Stomach (tissue), 9 donors: Measurements from ENCODE around the gene TTLL1. TPM values are rescaled to one million over a fixed set of nuclear protein-coding genes. Genes with fewer than 3 reads are reported as not detected.

ENCODE experiments used
- DNase-seq, 2 donors: peaks; one replicate each; pipeline versions ENCODE4 v3.0.0 to v3.0.0-alpha.2; 2013 to 2019
- H3K27ac ChIP-seq, 5 donors: fragments of 200-600 bp in 4 of 5; sonication (generic) in 4 of 5; one replicate each; pipeline ENCODE4 v1.5.1; 2013 to 2019; ENCODE audit warnings: mild to moderate bottlenecking in 1 of 5, moderate library complexity in 1 of 5
- H3K27me3 ChIP-seq, 3 donors: fragments of 200-600 bp; sonication (generic); one replicate each; pipeline ENCODE4 v1.5.1; 2017 to 2019; ENCODE audit warnings: mixed run types in 1 of 3
- H3K36me3 ChIP-seq, 4 donors: fragments of 200-600 bp; sonication (generic); 1 replicate in 3 of 4; 2 replicates in 1 of 4; pipeline ENCODE4 v1.5.1; 2016 to 2019
- H3K4me1 ChIP-seq, 4 donors: fragments of 200-600 bp; sonication (generic); one replicate each; pipeline ENCODE4 v1.5.1; 2016 to 2019
- H3K4me3 ChIP-seq, 4 donors: fragments of 200-600 bp; sonication (generic) in 3 of 4; one replicate each; pipeline ENCODE4 v1.5.1; 2016 to 2019; ENCODE audit warnings: mild to moderate bottlenecking in 1 of 4
- H3K9me3 ChIP-seq, 4 donors: fragments of 200-600 bp; sonication (generic); one replicate each; pipeline ENCODE4 v1.5.1; 2016 to 2019
- CTCF ChIP-seq, 7 experiments: fragments of 450-650 bp in 4 of 7; fragments of 200-600 bp in 3 of 7; sonication (generic) in 3 of 7; IDR thresholded peaks; one replicate each; pipeline ENCODE4 v1.5.1; 2016 to 2019; ENCODE audit warnings: antibody characterized with exemption in 7 of 7, control low read depth in 2 of 7, mild to moderate bottlenecking in 1 of 7
- EP300 ChIP-seq: sonication (generic); formaldehyde crosslinking; IDR thresholded peaks from one replicate; pipeline ENCODE4 v1.6.1; 2017; ENCODE audit warnings: antibody characterized with exemption
- POLR2A ChIP-seq, 4 donors: fragments of 450-650 bp; IDR thresholded peaks; one replicate each; pipeline ENCODE4 v1.6.1; 2016; ENCODE audit warnings: antibody characterized with exemption in 4 of 4, control low read depth in 2 of 4, mild to moderate bottlenecking in 1 of 4, moderate library complexity in 1 of 4
- POLR2AphosphoS5 ChIP-seq, 3 donors: sonication (generic); formaldehyde crosslinking; IDR thresholded peaks; one replicate each; pipeline ENCODE4 v1.6.1; 2016; ENCODE audit warnings: antibody characterized with exemption in 3 of 3
- whole genome bisulfite sequencing, 5 donors: extraction: QIAGEN DNeasy Blood & Tissue Kit in 3 of 5; methylation state at CpG; one replicate each; pipeline versions ENCODE4 v1.1.5 to v1.1.7; 2013 to 2018; 5-methylcytosine and 5-hydroxymethylcytosine counted together
- intact Hi-C: fragments of 100-400 bp; cut with DNase I; formaldehyde crosslinking; loops from one replicate; pipeline ENCODE4 v1.15.1; 2023; ENCODE audit warnings: low total_unique reads
- polyA plus RNA-seq, 3 donors: library from polyadenylated mRNA; stranded (reverse); fragments of 200-250 nt; gene quantifications; one replicate each; pipeline ENCODE4 v1.2.3, GENCODE V29; 2013
- total RNA-seq, 5 donors: library from RNA; depleted of rRNA; stranded (reverse); fragments of >200 nt; gene quantifications; one replicate each; pipeline versions ENCODE4 v1.1.0 to v1.2.3, GENCODE V29; 2014 to 2016
- donor health status: healthy with polysubstance abuse.
- donor health status: Bipolar disorder and iron deficiency.
- donor health status: healthy.

Gene TTLL1
- total and polyA plus RNA-seq, 8 donors, result 3.3 to 16.3 (median 4.8) TPM; not detected in 2

GRCh38 chr22:42994917-42995562 is 94.2 kb downstream of the TTLL1 start:
- Histone ChIP-seq H3K4me1 (peaks cover 68 to 95% (median 81%) of the 10 kb centered on the region in 4 donors), H3K9me3 (no peaks in the 10 kb centered on the region), H3K36me3 (no peaks in the 10 kb centered on the region), H3K27me3 (no peaks in the 10 kb centered on the region), H3K4me3 (peak overlapping the region; percentile 25 to 36 (median 32)), H3K27ac (peak overlapping the region; percentile 85 to 96 (median 93))
- intact Hi-C loops, result no loop called here
- 8 to 25% (median 15%) methylated on average over 9 of the region's 9 CpGs for WGBS, 5 donors
- no peak for TF ChIP-seq EP300
- TF ChIP-seq POLR2AphosphoS5 (IDR thresholded peaks at IDR 0.05), result peak; percentile 86 to 93 (median 87)
- no peak for TF ChIP-seq CTCF (IDR thresholded peaks at IDR 0.05)
- peak; percentile 79 to 92 for DNase-seq

- no peak for TF ChIP-seq POLR2A (IDR thresholded peaks at IDR 0.05)
- TF ChIP-seq EP300, result no peak
- TF ChIP-seq CTCF (IDR thresholded peaks at IDR 0.05), result no peak
- no peak for TF ChIP-seq POLR2AphosphoS5 (IDR thresholded peaks at IDR 0.05)
- intact Hi-C loops, result no loop called here
- 44 to 66% (median 63%) methylated on average over 10 to 12 of the region's 12 CpGs for WGBS, 5 donors
- peak overlapping the region; percentile 25 to 36 (median 32) for H3K4me3 ChIP-seq
- H3K27me3 ChIP-seq, result no peaks in the 10 kb centered on the region
- peak in 1 of 2 donors; percentile 28 for DNase-seq
- peak overlapping the region; percentile 85 to 96 (median 93) for H3K27ac ChIP-seq
- H3K36me3 ChIP-seq, result no peaks in the 10 kb centered on the region
- peaks cover 69 to 92% (median 79%) of the 10 kb centered on the region in 4 donors for H3K4me1 ChIP-seq
- H3K9me3 ChIP-seq, result no peaks in the 10 kb centered on the region
Observed at GRCh38 chr22:42994276-42994916, 94.8 kb downstream of the TTLL1 start.

- intact Hi-C loops, result no loop called here
- Histone ChIP-seq H3K4me3 (peak overlapping the region; percentile 25 to 36 (median 32)), H3K4me1 (peaks cover 69 to 92% (median 79%) of the 10 kb centered on the region in 4 donors), H3K9me3 (no peaks in the 10 kb centered on the region), H3K27me3 (no peaks in the 10 kb centered on the region), H3K36me3 (no peaks in the 10 kb centered on the region), H3K27ac (peak overlapping the region; percentile 85 to 96 (median 93))
- TF ChIP-seq EP300 (no peak), CTCF (IDR thresholded peaks at IDR 0.05) (no peak), POLR2AphosphoS5 (IDR thresholded peaks at IDR 0.05) (no peak), POLR2A (IDR thresholded peaks at IDR 0.05) (no peak)
- WGBS, 5 donors, result 62 to 70% (median 68%) methylated on average over 12 of the region's 12 CpGs
- DNase-seq, result peak; percentile 25 to 54
Observed at GRCh38 chr22:42993651-42994275, 95.4 kb downstream of the TTLL1 start.

GRCh38 chr22:42992886-42993479 is 96.2 kb downstream of the TTLL1 start:
- no peaks in the 10 kb centered on the region for H3K36me3 ChIP-seq
- 73 to 90% (median 78%) methylated on average over 9 of the region's 9 CpGs for WGBS, 5 donors
- intact Hi-C loops, result no loop called here
- TF ChIP-seq CTCF (IDR thresholded peaks at IDR 0.05), result no peak
- TF ChIP-seq EP300, result no peak
- no peak for TF ChIP-seq POLR2AphosphoS5 (IDR thresholded peaks at IDR 0.05)
- no peak for TF ChIP-seq POLR2A (IDR thresholded peaks at IDR 0.05)
- H3K27ac ChIP-seq, result peak overlapping the region in 4 of 5 donors; percentile 85 to 96 (median 94)
- peaks cover 68 to 88% (median 79%) of the 10 kb centered on the region in 4 donors for H3K4me1 ChIP-seq
- H3K4me3 ChIP-seq, result peak overlapping the region in 1 of 4 donors; percentile 29
- H3K27me3 ChIP-seq, result no peaks in the 10 kb centered on the region
- DNase-seq, result peak in 1 of 2 donors; percentile 7
- no peaks in the 10 kb centered on the region for H3K9me3 ChIP-seq
